A549 (cell line): Measurements from ENCODE around the gene RPA3. TPM values are rescaled to one million over a fixed set of nuclear protein-coding genes. Genes with fewer than 3 reads are reported as not detected.

Experiments used
- ATAC-seq, 2 experiments: fragments of 200-7000 bp in 1 of 2; fragments of >200 bp in 1 of 2; cut with Nextera tagmentation in 1 of 2; cut with Tn5 transposase in 1 of 2; 3 replicates each; pipeline versions ENCODE4 v1.8.0 to v1.9.1; 2018 to 2020; ENCODE audit warnings: mild to moderate bottlenecking in 1 of 2, moderate library complexity in 1 of 2
- CTCF ChIA-PET: fragments of 300-600 bp; sonication (Branson Sonifier 250); formaldehyde crosslinking; extraction: SDS; loops from one replicate; lab custom pipeline; 2021; ENCODE audit warnings: antibody characterized with exemption, inconsistent platforms; lab: Yijun Ruan, JAX
- POLR2A ChIA-PET: fragments of 350-600 bp; formaldehyde crosslinking; extraction: SDS; loops from one replicate; lab custom pipeline; 2021; ENCODE audit warnings: antibody characterized with exemption, inconsistent platforms; lab: Yijun Ruan, JAX
- DNase-seq, 2 experiments: peaks; one replicate each; pipeline versions ENCODE4 v3.0.0 to v3.0.0-alpha.2; 2011 to 2016; ENCODE audit warnings: low read depth in 1 of 2, low spot score in 1 of 2
- FAIRE-seq: peaks from 2 replicates; lab custom pipeline; 2011; peaks lifted over from hg19 to GRCh38; lab: Jason Lieb, UNC
- H3K27ac ChIP-seq, 2 experiments: fragments of >200 bp; sonication (Bioruptor Twin); formaldehyde crosslinking; 3 replicates each; pipeline ENCODE4 v1.5.1; 2016 to 2017
- H3K4me1 ChIP-seq: fragments of >200 bp; sonication (Bioruptor Twin); formaldehyde crosslinking; 3 replicates; pipeline ENCODE4 v1.6.1; 2016
- H3K4me2 ChIP-seq: fragments of >200 bp; sonication (Bioruptor Twin); formaldehyde crosslinking; 3 replicates; pipeline ENCODE4 v1.6.1; 2016
- H3K4me3 ChIP-seq: fragments of >200 bp; sonication (Bioruptor Twin); formaldehyde crosslinking; 3 replicates; pipeline ENCODE4 v1.5.1; 2016
- H3K9me3 ChIP-seq: fragments of >200 bp; sonication (Bioruptor Twin); formaldehyde crosslinking; 3 replicates; pipeline ENCODE4 v1.6.1; 2016
- CHD2 ChIP-seq: fragments of 150-350 bp; IDR thresholded peaks from 2 replicates; pipeline ENCODE4 v1.6.1; 2014; ENCODE audit warnings: low read length; ENCODE audit not compliant: partially characterized antibody
- EHMT2 ChIP-seq: fragments of 200-600 bp; sonication (generic); IDR thresholded peaks from 2 replicates; pipeline ENCODE4 v1.6.1; 2016; ENCODE audit warnings: antibody characterized with exemption, low read depth, mild to moderate bottlenecking, moderate library complexity
- FOSB ChIP-seq: fragments of 250-450 bp; sonication (Bioruptor Pico); IDR thresholded peaks from 2 replicates; pipeline ENCODE4 v1.5.0; 2020; ENCODE audit warnings: mild to moderate bottlenecking, moderate library complexity
- HDAC2 ChIP-seq: fragments of 200-600 bp; sonication (generic); IDR thresholded peaks from 2 replicates; pipeline ENCODE4 v1.6.1; 2016
- HOXA7 ChIP-seq: fragments of 250-450 bp; sonication (Bioruptor Pico); IDR thresholded peaks from 2 replicates; pipeline ENCODE4 v1.5.0; 2020; ENCODE audit warnings: mild to moderate bottlenecking, moderate library complexity
- JUNB ChIP-seq: fragments of >200 bp; sonication (Bioruptor Twin); formaldehyde crosslinking; IDR thresholded peaks from 2 replicates; pipeline ENCODE4 v1.6.1; 2016
- KDM5A ChIP-seq: fragments of 200-600 bp; sonication (generic); IDR thresholded peaks from 2 replicates; pipeline ENCODE4 v1.6.1; 2016; ENCODE audit warnings: antibody characterized with exemption, mild to moderate bottlenecking
- MAFK ChIP-seq: fragments of 450-650 bp; IDR thresholded peaks from 2 replicates; pipeline ENCODE4 v1.6.1; 2014; ENCODE audit not compliant: partially characterized antibody
- MAZ ChIP-seq: fragments of 150-350 bp; IDR thresholded peaks from 2 replicates; pipeline ENCODE4 v1.6.1; 2014; ENCODE audit warnings: antibody characterized with exemption, low read depth, low read length, borderline replicate concordance
- NPAS2 ChIP-seq: fragments of 250-450 bp; sonication (Bioruptor Pico); IDR thresholded peaks from 2 replicates; pipeline ENCODE4 v1.8.0; 2022; ENCODE audit warnings: mild to moderate bottlenecking, moderate library complexity, borderline replicate concordance
- NR3C1 ChIP-seq: fragments of >200 bp; sonication (Bioruptor Twin); formaldehyde crosslinking; IDR thresholded peaks from 3 replicates; pipeline ENCODE4 v1.6.1; 2017
- RARB ChIP-seq: fragments of 250-450 bp; sonication (Bioruptor Pico); IDR thresholded peaks from 2 replicates; pipeline ENCODE4 v1.8.0; 2021; ENCODE audit warnings: mild to moderate bottlenecking, moderate library complexity
- RCOR1 ChIP-seq: fragments of 150-350 bp; IDR thresholded peaks from 2 replicates; pipeline ENCODE4 v1.6.1; 2014; ENCODE audit warnings: antibody characterized with exemption, low read length, low read depth
- RFX5 ChIP-seq: fragments of 450-650 bp; IDR thresholded peaks from 2 replicates; pipeline ENCODE4 v1.7.1; 2014; ENCODE audit warnings: antibody characterized with exemption, mild to moderate bottlenecking, moderate library complexity
- RNF2 ChIP-seq: fragments of 200-600 bp; sonication (generic); IDR thresholded peaks from 2 replicates; pipeline ENCODE4 v1.6.1; 2016; ENCODE audit warnings: low read depth, mild to moderate bottlenecking, antibody characterized with exemption, moderate library complexity, borderline replicate concordance
- SMC3 ChIP-seq: fragments of >200 bp; sonication (Bioruptor Twin); formaldehyde crosslinking; IDR thresholded peaks from 3 replicates; pipeline ENCODE4 v1.6.1; 2018; ENCODE audit warnings: inconsistent platforms
- SREBF2 ChIP-seq: fragments of 450-650 bp; IDR thresholded peaks from 2 replicates; pipeline ENCODE4 v1.6.1; 2014; ENCODE audit warnings: mild to moderate bottlenecking, moderate library complexity
- ZSCAN20 ChIP-seq: fragments of 250-450 bp; sonication (Bioruptor Pico); IDR thresholded peaks from 2 replicates; pipeline ENCODE4 v1.8.0; 2022; ENCODE audit warnings: mild to moderate bottlenecking, moderate library complexity
- WGBS: methylation state at CpG from one replicate; pipeline ENCODE4 v1.1.6; 2017; ENCODE audit errors: missing lambda C conversion rate; 5-methylcytosine and 5-hydroxymethylcytosine counted together
- polyA minus RNA-seq: library from RNA; depleted of rRNA, polyadenylated mRNA; stranded (reverse); fragments of >200 nt; gene quantifications from 2 replicates; pipeline ENCODE4 v1.2.3, GENCODE V29; 2011; rRNA and poly(A)+ RNA removed
- polyA plus RNA-seq, 4 experiments: library from polyadenylated mRNA; depleted of rRNA in 3 of 4; stranded (reverse); fragments of >200 nt; fragmentation: RNase III in 1 of 4; extraction: RNeasy Plus Mini Kit Qiagen cat#74134 plus additional on column Dnase treatment in 1 of 4; gene quantifications; 2 replicates in 3 of 4; 3 replicates in 1 of 4; pipeline ENCODE4 v1.2.3, GENCODE V29; 2011 to 2017
- TF ChIP-seq, protein P1 (sequence below): fragments of >200 bp; sonication (Bioruptor Twin); formaldehyde crosslinking; IDR thresholded peaks from 2 replicates; pipeline ENCODE4 v1.6.1; 2016
- TF ChIP-seq, protein P2 (sequence below): fragments of >200 bp; sonication (Bioruptor Twin); formaldehyde crosslinking; IDR thresholded peaks from 3 replicates; pipeline ENCODE4 v1.5.1; 2016
- TF ChIP-seq, protein P3 (sequence below): fragments of 200-600 bp; sonication (generic); IDR thresholded peaks from 2 replicates; pipeline ENCODE4 v1.6.1; 2016; ENCODE audit warnings: antibody characterized with exemption, mild to moderate bottlenecking, moderate library complexity
- TF ChIP-seq, protein P4 (sequence below): IDR thresholded peaks from 2 replicates; pipeline ENCODE4 v1.6.1; 2012

RPA3 gene
- polyA plus RNA-seq (2011; rRNA removed) (103 and 129 TPM in 2 replicates), polyA plus RNA-seq (2017; fragmentation: RNase III; extraction: RNeasy Plus Mini Kit Qiagen cat#74134 plus additional on column Dnase treatment) (95.1 to 101 TPM (median 97.2 TPM) in 3 replicates), polyA minus RNA-seq (6.9 and 9.2 TPM in 2 replicates)
- polyA plus RNA-seq (2012; cell fraction: cytosol; rRNA removed): 44.6 and 62.1 TPM in 2 replicates
- 14.1 and 25.3 TPM in 2 replicates for polyA plus RNA-seq (2012; cell fraction: nucleus; rRNA removed)

DNA sequence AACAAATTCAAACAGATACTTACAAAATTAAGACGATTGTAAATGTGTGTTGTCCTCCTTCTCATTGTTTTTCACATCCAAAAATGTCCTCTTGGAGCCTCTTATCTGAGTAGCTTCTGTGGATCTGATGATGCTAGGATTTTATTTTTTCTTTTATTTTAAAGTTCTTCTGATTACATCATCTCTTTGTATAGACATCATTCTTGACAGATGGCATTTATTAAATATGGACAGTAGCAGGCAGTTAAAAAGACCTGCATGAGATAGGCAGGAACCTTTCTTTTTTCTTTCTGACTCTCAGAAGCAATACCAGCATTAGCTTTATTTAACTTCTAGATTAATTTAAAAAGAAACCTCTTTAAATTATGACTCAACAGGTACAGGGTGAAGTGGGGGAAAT, at the start of gene RPA3:
Gene RPA3, minus strand, starts transcription at position 116 of the 400 bp plus-strand sequence. CDS start 78,189 bp downstream, outside the sequence.
- DNase-seq: no peak
- ChIA-PET CTCF (interaction anchor here (0.8 to 2.6 kb wide), 3 partner anchors 12 to 37 kb away, joined by 3 to 11 read pairs (median 3); no protein-coding TSS in a partner anchor), POLR2A (interaction anchor here (0.5 kb wide), 1 partner anchor 242 kb away, joined by 4 read pairs; no protein-coding TSS in a partner anchor)
- no peak for FAIRE-seq
- Histone ChIP-seq H3K27ac (peak within 1 kb of the TSS; percentile 12 to 30; a peak in 3 of 6 replicates), H3K9me3 (no peaks in the 10 kb centered on the region), H3K4me2 (peak within 1 kb of the TSS; percentile 35), H3K4me3 (no peak within 1 kb of the TSS), H3K4me1 (peaks cover 19% of the 10 kb centered on the region)
- WGBS: 36% methylated on average over 1 of the region's 1 CpG
- no peak for TF ChIP-seq HOXA7
- TF ChIP-seq ZSCAN20 (CRISPR knock-in tag): no peak
- no peak for TF ChIP-seq RARB (CRISPR knock-in tag)
- TF ChIP-seq MAZ: no peak
- no peak for TF ChIP-seq RFX5
- no peak for TF ChIP-seq FOSB (CRISPR knock-in tag)
- no peak for TF ChIP-seq JUNB
- TF ChIP-seq MAFK: no peak
- TF ChIP-seq, protein P1, sequence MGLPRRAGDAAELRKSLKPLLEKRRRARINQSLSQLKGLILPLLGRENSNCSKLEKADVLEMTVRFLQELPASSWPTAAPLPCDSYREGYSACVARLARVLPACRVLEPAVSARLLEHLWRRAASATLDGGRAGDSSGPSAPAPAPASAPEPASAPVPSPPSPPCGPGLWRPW: no peak
- TF ChIP-seq RCOR1: no peak
- TF ChIP-seq NR3C1: no peak
- TF ChIP-seq NPAS2 (CRISPR knock-in tag): no peak
- TF ChIP-seq CHD2: no peak
- ATAC-seq: no peak

DNA sequence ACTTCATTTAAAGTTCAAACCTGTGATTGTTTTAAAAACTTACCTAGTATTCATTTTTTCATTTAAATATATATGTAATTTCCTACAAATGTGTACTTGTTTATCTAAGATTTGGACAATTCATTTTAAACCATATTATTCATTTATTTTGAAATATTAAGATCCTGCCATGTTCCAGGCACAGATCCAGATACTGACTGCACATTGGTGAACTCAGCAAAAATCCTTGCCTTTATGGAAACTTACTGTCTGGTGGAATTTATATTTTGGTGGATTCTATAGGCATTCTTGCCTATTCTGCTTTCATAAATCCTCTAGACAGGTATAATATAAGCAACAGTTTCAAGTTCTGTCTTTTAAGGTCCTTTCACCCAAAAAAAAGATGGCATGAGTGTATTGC, 48.3 kb upstream of the RPA3 start:
- ChIA-PET CTCF (interaction anchor here (0.9 to 1.8 kb wide), 3 partner anchors 8 to 178 kb away, joined by 3 to 9 read pairs (median 3); no protein-coding TSS in a partner anchor), POLR2A (no interaction called here)
- no peak for TF ChIP-seq SMC3
- no peak for TF ChIP-seq MAFK
- TF ChIP-seq, protein P2, sequence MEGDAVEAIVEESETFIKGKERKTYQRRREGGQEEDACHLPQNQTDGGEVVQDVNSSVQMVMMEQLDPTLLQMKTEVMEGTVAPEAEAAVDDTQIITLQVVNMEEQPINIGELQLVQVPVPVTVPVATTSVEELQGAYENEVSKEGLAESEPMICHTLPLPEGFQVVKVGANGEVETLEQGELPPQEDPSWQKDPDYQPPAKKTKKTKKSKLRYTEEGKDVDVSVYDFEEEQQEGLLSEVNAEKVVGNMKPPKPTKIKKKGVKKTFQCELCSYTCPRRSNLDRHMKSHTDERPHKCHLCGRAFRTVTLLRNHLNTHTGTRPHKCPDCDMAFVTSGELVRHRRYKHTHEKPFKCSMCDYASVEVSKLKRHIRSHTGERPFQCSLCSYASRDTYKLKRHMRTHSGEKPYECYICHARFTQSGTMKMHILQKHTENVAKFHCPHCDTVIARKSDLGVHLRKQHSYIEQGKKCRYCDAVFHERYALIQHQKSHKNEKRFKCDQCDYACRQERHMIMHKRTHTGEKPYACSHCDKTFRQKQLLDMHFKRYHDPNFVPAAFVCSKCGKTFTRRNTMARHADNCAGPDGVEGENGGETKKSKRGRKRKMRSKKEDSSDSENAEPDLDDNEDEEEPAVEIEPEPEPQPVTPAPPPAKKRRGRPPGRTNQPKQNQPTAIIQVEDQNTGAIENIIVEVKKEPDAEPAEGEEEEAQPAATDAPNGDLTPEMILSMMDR: no peak
- TF ChIP-seq, protein P3, sequence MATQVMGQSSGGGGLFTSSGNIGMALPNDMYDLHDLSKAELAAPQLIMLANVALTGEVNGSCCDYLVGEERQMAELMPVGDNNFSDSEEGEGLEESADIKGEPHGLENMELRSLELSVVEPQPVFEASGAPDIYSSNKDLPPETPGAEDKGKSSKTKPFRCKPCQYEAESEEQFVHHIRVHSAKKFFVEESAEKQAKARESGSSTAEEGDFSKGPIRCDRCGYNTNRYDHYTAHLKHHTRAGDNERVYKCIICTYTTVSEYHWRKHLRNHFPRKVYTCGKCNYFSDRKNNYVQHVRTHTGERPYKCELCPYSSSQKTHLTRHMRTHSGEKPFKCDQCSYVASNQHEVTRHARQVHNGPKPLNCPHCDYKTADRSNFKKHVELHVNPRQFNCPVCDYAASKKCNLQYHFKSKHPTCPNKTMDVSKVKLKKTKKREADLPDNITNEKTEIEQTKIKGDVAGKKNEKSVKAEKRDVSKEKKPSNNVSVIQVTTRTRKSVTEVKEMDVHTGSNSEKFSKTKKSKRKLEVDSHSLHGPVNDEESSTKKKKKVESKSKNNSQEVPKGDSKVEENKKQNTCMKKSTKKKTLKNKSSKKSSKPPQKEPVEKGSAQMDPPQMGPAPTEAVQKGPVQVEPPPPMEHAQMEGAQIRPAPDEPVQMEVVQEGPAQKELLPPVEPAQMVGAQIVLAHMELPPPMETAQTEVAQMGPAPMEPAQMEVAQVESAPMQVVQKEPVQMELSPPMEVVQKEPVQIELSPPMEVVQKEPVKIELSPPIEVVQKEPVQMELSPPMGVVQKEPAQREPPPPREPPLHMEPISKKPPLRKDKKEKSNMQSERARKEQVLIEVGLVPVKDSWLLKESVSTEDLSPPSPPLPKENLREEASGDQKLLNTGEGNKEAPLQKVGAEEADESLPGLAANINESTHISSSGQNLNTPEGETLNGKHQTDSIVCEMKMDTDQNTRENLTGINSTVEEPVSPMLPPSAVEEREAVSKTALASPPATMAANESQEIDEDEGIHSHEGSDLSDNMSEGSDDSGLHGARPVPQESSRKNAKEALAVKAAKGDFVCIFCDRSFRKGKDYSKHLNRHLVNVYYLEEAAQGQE: no peak
- no peak for TF ChIP-seq EHMT2
- TF ChIP-seq KDM5A: no peak
- TF ChIP-seq SREBF2: no peak
- no peak for TF ChIP-seq HDAC2
- no peak for TF ChIP-seq RNF2
- no peak for TF ChIP-seq NPAS2 (CRISPR knock-in tag)
- TF ChIP-seq, protein P4, sequence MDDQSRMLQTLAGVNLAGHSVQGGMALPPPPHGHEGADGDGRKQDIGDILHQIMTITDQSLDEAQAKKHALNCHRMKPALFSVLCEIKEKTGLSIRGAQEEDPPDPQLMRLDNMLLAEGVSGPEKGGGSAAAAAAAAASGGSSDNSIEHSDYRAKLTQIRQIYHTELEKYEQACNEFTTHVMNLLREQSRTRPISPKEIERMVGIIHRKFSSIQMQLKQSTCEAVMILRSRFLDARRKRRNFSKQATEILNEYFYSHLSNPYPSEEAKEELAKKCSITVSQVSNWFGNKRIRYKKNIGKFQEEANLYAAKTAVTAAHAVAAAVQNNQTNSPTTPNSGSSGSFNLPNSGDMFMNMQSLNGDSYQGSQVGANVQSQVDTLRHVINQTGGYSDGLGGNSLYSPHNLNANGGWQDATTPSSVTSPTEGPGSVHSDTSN: no peak
- TF ChIP-seq RARB (CRISPR knock-in tag): no peak
- ATAC-seq: no peak
- no peaks in the 10 kb centered on the region for H3K9me3 ChIP-seq
- no peak overlapping the region for H3K27ac ChIP-seq
- no peak for FAIRE-seq
- H3K4me1 ChIP-seq: peaks cover 40% of the 10 kb centered on the region
- no peak for DNase-seq
- no peak overlapping the region; the same call in 2 of the 3 replicates for H3K4me2 ChIP-seq
- H3K4me3 ChIP-seq: no peak overlapping the region
